K562 (cell line): ENCODE measurements around the gene PCSK5. TPM values are rescaled to one million over a fixed set of nuclear protein-coding genes. Genes with fewer than 3 reads are reported as not detected.

ENCODE experiments used
- ATAC-seq: fragments of 200-7000 bp; cut with Tn5 transposase; 3 replicates; pipeline ENCODE4 v1.9.1; 2020; ENCODE audit warnings: moderate library complexity
- BruUV-seq: library from RNA; stranded (reverse); fragments of 400-500 nt; replicated peaks from 2 replicates; lab custom pipeline; 2021; lab: Mats Ljungman, UMichigan
- CTCF ChIA-PET: fragments of 300-600 bp; formaldehyde crosslinking; extraction: SDS; loops from one replicate; lab custom pipeline; 2021; ENCODE audit warnings: low intra/inter-chr PET ratio; lab: Yijun Ruan, JAX
- POLR2A ChIA-PET: fragments of 300-600, 350-650 bp; sonication (Branson Sonifier 250); formaldehyde crosslinking; extraction: SDS; loops from one replicate; lab custom pipeline; 2021; ENCODE audit warnings: antibody characterized with exemption, inconsistent platforms; lab: Yijun Ruan, JAX
- DNase-seq, 4 experiments: peaks; one replicate each; pipeline versions ENCODE4 v3.0.0 to v3.0.0-alpha.2; 2011 to 2018; ENCODE audit warnings: low spot score in 3 of 4, mixed read lengths in 3 of 4; ENCODE audit errors: extremely low read depth in 1 of 4
- FAIRE-seq: peaks from 2 replicates; lab custom pipeline; 2011; peaks lifted over from hg19 to GRCh38; lab: Jason Lieb, UNC
- H2AFZ ChIP-seq: 2 replicates; pipeline ENCODE4 v1.6.0; 2011; ENCODE audit warnings: low read depth, low read length, control low read depth, inconsistent platforms
- H3K27ac ChIP-seq: fragments of 200-600 bp; 3 replicates; pipeline ENCODE4 v1.8.0; 2011; ENCODE audit warnings: low read depth, mild to moderate bottlenecking, control low read depth, inconsistent platforms, low read length, moderate library complexity, mixed read lengths; ENCODE audit errors: extremely low read depth
- H3K27me3 ChIP-seq, 2 experiments: fragments of 300-600 bp in 1 of 2; 2 replicates in 1 of 2; 3 replicates in 1 of 2; pipeline versions ENCODE4 v1.6.0 to v1.8.0; 2011; ENCODE audit warnings: inconsistent platforms in 2 of 2, low read length in 2 of 2, mild to moderate bottlenecking in 1 of 2, mixed read lengths in 1 of 2, moderate library complexity in 1 of 2; ENCODE audit not compliant: control insufficient read depth in 2 of 2, insufficient read depth in 2 of 2
- H3K36me3 ChIP-seq: fragments of 300-600 bp; 3 replicates; pipeline ENCODE4 v1.8.0; 2011; ENCODE audit warnings: mild to moderate bottlenecking, low read length, inconsistent platforms; ENCODE audit not compliant: control insufficient read depth, insufficient read depth
- H3K4me1 ChIP-seq, 2 experiments: fragments of 200-600 bp in 1 of 2; replicated peaks in 1 of 2; 2 replicates in 1 of 2; 3 replicates in 1 of 2; pipeline versions ENCODE4 v1.5.1 to v1.8.0; 2011; ENCODE audit warnings: inconsistent platforms in 2 of 2, low read length in 2 of 2, mild to moderate bottlenecking in 1 of 2, mixed read lengths in 1 of 2, moderate library complexity in 1 of 2; ENCODE audit not compliant: control insufficient read depth in 2 of 2, insufficient read depth in 2 of 2
- H3K4me2 ChIP-seq: 2 replicates; pipeline ENCODE4 v1.6.1; 2011; ENCODE audit warnings: low read length, control low read depth, inconsistent platforms, mixed read lengths; ENCODE audit not compliant: insufficient read depth
- H3K4me3 ChIP-seq: fragments of 200-600 bp; sonication (generic), shearing (Covaris generic); 2 replicates; pipeline ENCODE4 v1.5.1; 2016; ENCODE audit warnings: control low read depth, inconsistent platforms
- H3K79me2 ChIP-seq: fragments of 200-600 bp; 3 replicates; pipeline ENCODE4 v1.8.0; 2011; ENCODE audit warnings: low read length, inconsistent platforms; ENCODE audit not compliant: control insufficient read depth, insufficient read depth
- H3K9ac ChIP-seq, 2 experiments: 2 replicates each; pipeline versions ENCODE4 v1.6.0 to v1.6.1; 2011; ENCODE audit warnings: low read depth in 2 of 2, low read length in 2 of 2, control low read depth in 1 of 2, inconsistent platforms in 1 of 2, mild to moderate bottlenecking in 1 of 2, mixed read lengths in 1 of 2; ENCODE audit not compliant: insufficient read depth in 1 of 2
- H3K9me1 ChIP-seq: one replicate; pipeline ENCODE4 v1.6.0; 2011; ENCODE audit warnings: inconsistent platforms, mild to moderate bottlenecking, low read length, moderate library complexity; ENCODE audit not compliant: control insufficient read depth, insufficient read depth
- H3K9me3 ChIP-seq: replicated peaks from 2 replicates; pipeline ENCODE4 v1.5.1; 2011; ENCODE audit warnings: low read depth, low read length, inconsistent platforms; ENCODE audit not compliant: control insufficient read depth, insufficient read depth
- H4K20me1 ChIP-seq: replicated peaks from 2 replicates; pipeline ENCODE4 v1.6.1; 2011; ENCODE audit warnings: low read length, inconsistent platforms, mixed read lengths; ENCODE audit not compliant: control insufficient read depth, insufficient read depth
- ETV1 ChIP-seq: fragments of 450-650 bp; conservative IDR thresholded peaks from 2 replicates; pipeline ENCODE4 v1.6.1; 2016; ENCODE audit warnings: missing genetic modification characterization, control low read depth, low read depth, missing compliant biosample characterization
- HNRNPUL1 ChIP-seq: fragments of 200-400 bp; formaldehyde crosslinking; IDR thresholded peaks from 2 replicates; pipeline ENCODE4 v1.6.1; 2017; ENCODE audit warnings: low read length
- RBM39 ChIP-seq: fragments of 200-400 bp; formaldehyde crosslinking; optimal IDR thresholded peaks from 2 replicates; pipeline ENCODE3; 2018; ENCODE audit warnings: low read depth, low read length
- SNRNP70 ChIP-seq: fragments of 200-400 bp; formaldehyde crosslinking; optimal IDR thresholded peaks from 2 replicates; pipeline ENCODE3; 2017; ENCODE audit warnings: low read depth, low read length
- SRF ChIP-seq, 2 experiments: fragments of 250-450, 450-650 bp in 1 of 2; sonication (Bioruptor Pico) in 1 of 2; sonication (generic) in 1 of 2; formaldehyde crosslinking; IDR thresholded peaks; 2 replicates each; pipeline versions ENCODE4 v1.5.0 to v1.5.1; 2020 to 2022; ENCODE audit warnings: mild to moderate bottlenecking in 1 of 2, missing genetic modification reagents in 1 of 2
- WGBS: fragments of 100-300 bp; shearing (Covaris generic); methylation state at CpG from one replicate; pipeline ENCODE4 v1.1.6; 2016; ENCODE audit warnings: low coverage, mixed read lengths; ENCODE audit not compliant: insufficient coverage; ENCODE audit errors: missing lambda C conversion rate; 5-methylcytosine and 5-hydroxymethylcytosine counted together
- in situ Hi-C: fragments of 300-500 bp; cut with MboI; formaldehyde crosslinking; loops from 4 replicates; pipeline ENCODE4 v1.15.0; 2018; ENCODE audit warnings: inconsistent platforms, mixed read lengths
- intact Hi-C: fragments of 100-400 bp; cut with micrococcal nuclease; formaldehyde crosslinking; loops from 2 replicates; pipeline ENCODE4 v1.14.2; 2022
- polyA plus RNA-seq, 8 experiments: library from polyadenylated mRNA; depleted of rRNA in 4 of 8; stranded (reverse) in 5 of 8; unstranded in 3 of 8; fragments of >200 nt; fragmentation: Nextera tagmentation in 2 of 8; fragmentation: Illumina TruSeq in 1 of 8; extraction: Ambion mirVana in 2 of 8; extraction: Trizol in 1 of 8; gene quantifications; 2 replicates each; pipeline versions ENCODE4 v1.2.1 to v1.2.3, GENCODE V29; 2011 to 2014; ENCODE audit warnings: inconsistent platforms in 1 of 8, missing spikeins in 1 of 8
- total RNA-seq, 7 experiments: library from RNA; depleted of rRNA in 6 of 7; stranded (reverse); fragments of >200 nt in 6 of 7; fragmentation: Illumina TruSeq in 2 of 7; extraction: Trizol in 2 of 7; gene quantifications; 2 replicates each; pipeline versions ENCODE4 v1.2.1 to v1.2.3, GENCODE V29; 2011 to 2021; ENCODE audit warnings: low replicate concordance in 1 of 7
- TF ChIP-seq, protein P1 (sequence below): sonication (generic); formaldehyde crosslinking; IDR thresholded peaks from 2 replicates; pipeline ENCODE4 v1.8.0; 2022; ENCODE audit warnings: mild to moderate bottlenecking, missing genetic modification reagents
- TF ChIP-seq, protein P2 (sequence below): sonication (generic); formaldehyde crosslinking; IDR thresholded peaks from 2 replicates; pipeline ENCODE4 v1.8.1; 2022; ENCODE audit warnings: missing genetic modification reagents
- TF ChIP-seq, protein P3 (sequence below): fragments of 250-450 bp; sonication (Bioruptor Pico); IDR thresholded peaks from 2 replicates; pipeline ENCODE4 v1.5.0; 2020; ENCODE audit warnings: mild to moderate bottlenecking

PCSK5 gene
- total and polyA plus RNA-seq, 9 of the 15 experiments (the other 6 are each of a cell fraction or from before 2014, with no cell fraction given), result not detected

DNA sequence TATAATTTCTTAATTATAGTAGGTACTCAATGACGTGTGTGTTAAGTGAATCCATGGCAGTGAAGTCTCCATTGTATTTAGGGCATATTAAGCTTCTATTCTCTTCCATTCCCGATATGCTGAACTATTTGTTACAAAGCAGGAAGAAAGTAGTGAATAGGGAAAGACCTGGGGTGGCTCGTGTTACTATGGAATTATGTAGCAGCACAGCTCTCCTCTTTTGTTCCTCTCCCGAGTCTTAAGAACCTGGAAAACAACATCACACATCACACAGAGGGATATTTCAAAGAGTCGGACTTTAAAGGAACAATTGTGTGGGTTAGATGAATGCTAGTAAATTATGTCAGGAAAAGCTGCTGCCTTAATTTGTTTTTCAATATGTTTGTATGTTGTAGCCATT is 131.8 kb downstream of the PCSK5 start:
- ChIA-PET POLR2A (no interaction called here), CTCF (no interaction called here)
- ATAC-seq (no peak), FAIRE-seq (no peak), DNase-seq (no peak)
- H3K4me2 ChIP-seq, result no peak overlapping the region
- H3K27me3 ChIP-seq, result no peaks in the 10 kb centered on the region
- intact Hi-C loops (no loop called here), in situ Hi-C loops (no loop called here)
- H2AFZ ChIP-seq, result no peak overlapping the region
- no peaks in the 10 kb centered on the region for H3K9me1 ChIP-seq
- no peaks in the 10 kb centered on the region for H3K79me2 ChIP-seq
- H3K4me3 ChIP-seq, result no peak overlapping the region
- H3K9me3 ChIP-seq, result no peaks in the 10 kb centered on the region
- no peaks in the 10 kb centered on the region for H3K36me3 ChIP-seq
- H3K27ac ChIP-seq, result no peak overlapping the region
- H3K4me1 ChIP-seq, result no peaks in the 10 kb centered on the region
- H4K20me1 ChIP-seq, result no peaks in the 10 kb centered on the region
- 2% methylated on average over 4 of the region's 5 CpGs for WGBS
- BruUV-seq, result no TSS peak
- no peak for TF ChIP-seq RBM39
- no peak for TF ChIP-seq HNRNPUL1
- TF ChIP-seq, protein P1, sequence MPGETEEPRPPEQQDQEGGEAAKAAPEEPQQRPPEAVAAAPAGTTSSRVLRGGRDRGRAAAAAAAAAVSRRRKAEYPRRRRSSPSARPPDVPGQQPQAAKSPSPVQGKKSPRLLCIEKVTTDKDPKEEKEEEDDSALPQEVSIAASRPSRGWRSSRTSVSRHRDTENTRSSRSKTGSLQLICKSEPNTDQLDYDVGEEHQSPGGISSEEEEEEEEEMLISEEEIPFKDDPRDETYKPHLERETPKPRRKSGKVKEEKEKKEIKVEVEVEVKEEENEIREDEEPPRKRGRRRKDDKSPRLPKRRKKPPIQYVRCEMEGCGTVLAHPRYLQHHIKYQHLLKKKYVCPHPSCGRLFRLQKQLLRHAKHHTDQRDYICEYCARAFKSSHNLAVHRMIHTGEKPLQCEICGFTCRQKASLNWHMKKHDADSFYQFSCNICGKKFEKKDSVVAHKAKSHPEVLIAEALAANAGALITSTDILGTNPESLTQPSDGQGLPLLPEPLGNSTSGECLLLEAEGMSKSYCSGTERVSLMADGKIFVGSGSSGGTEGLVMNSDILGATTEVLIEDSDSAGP (CRISPR knock-in tag), result no peak
- TF ChIP-seq, all 486 proteins: peak for 0
- no peak overlapping the region for H3K9ac ChIP-seq

DNA sequence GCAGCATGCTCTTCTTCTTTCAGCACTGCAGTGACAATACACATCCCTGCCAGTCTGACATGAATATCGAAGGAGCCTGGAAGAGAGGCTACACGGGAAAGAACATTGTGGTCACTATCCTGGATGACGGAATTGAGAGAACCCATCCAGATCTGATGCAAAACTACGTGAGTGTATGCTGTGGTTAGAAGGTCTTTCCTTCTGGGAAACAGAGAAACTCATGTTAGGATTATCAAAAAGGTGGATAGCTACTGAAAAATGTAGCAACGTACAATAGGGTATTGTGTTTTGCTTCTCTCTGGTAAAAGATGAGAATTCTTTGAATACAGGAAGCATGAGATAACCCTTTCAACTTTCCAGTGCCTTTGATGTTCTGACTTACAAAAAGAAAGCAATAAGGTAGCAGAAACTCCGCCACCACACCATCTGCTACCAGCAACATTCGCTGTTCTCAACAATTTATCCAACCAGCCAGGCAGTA is 133.3 kb downstream of the PCSK5 start:
- no peak overlapping the region for H2AFZ ChIP-seq
- no peak for FAIRE-seq
- in situ Hi-C loops (no loop called here), intact Hi-C loops (no loop called here)
- no peaks in the 10 kb centered on the region for H3K36me3 ChIP-seq
- CTCF ChIA-PET, result no interaction called here
- H3K4me1 ChIP-seq, result no peaks in the 10 kb centered on the region
- no peak for DNase-seq
- no peak overlapping the region for H3K27ac ChIP-seq
- H3K4me3 ChIP-seq, result no peak overlapping the region
- BruUV-seq, result no TSS peak
- WGBS, result 0% methylated on average over 7 of the region's 7 CpGs
- H3K4me2 ChIP-seq, result no peak overlapping the region
- no peaks in the 10 kb centered on the region for H3K27me3 ChIP-seq
- no peak overlapping the region for H3K9ac ChIP-seq
- no peaks in the 10 kb centered on the region for H3K9me3 ChIP-seq
- no peaks in the 10 kb centered on the region for H3K79me2 ChIP-seq
- ATAC-seq, result no peak
- H4K20me1 ChIP-seq, result no peaks in the 10 kb centered on the region
- no peaks in the 10 kb centered on the region for H3K9me1 ChIP-seq
- POLR2A ChIA-PET, result no interaction called here
- TF ChIP-seq, protein P2, sequence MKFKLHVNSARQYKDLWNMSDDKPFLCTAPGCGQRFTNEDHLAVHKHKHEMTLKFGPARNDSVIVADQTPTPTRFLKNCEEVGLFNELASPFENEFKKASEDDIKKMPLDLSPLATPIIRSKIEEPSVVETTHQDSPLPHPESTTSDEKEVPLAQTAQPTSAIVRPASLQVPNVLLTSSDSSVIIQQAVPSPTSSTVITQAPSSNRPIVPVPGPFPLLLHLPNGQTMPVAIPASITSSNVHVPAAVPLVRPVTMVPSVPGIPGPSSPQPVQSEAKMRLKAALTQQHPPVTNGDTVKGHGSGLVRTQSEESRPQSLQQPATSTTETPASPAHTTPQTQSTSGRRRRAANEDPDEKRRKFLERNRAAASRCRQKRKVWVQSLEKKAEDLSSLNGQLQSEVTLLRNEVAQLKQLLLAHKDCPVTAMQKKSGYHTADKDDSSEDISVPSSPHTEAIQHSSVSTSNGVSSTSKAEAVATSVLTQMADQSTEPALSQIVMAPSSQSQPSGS (CRISPR knock-in tag), result no peak
- no peak for TF ChIP-seq ETV1
- no peak for TF ChIP-seq SRF (CRISPR knock-in tag; IDR thresholded peaks at IDR 0.05)
- TF ChIP-seq, protein P3, sequence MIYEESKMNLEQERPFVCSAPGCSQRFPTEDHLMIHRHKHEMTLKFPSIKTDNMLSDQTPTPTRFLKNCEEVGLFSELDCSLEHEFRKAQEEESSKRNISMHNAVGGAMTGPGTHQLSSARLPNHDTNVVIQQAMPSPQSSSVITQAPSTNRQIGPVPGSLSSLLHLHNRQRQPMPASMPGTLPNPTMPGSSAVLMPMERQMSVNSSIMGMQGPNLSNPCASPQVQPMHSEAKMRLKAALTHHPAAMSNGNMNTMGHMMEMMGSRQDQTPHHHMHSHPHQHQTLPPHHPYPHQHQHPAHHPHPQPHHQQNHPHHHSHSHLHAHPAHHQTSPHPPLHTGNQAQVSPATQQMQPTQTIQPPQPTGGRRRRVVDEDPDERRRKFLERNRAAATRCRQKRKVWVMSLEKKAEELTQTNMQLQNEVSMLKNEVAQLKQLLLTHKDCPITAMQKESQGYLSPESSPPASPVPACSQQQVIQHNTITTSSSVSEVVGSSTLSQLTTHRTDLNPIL (CRISPR knock-in tag), result no peak
- TF ChIP-seq SNRNP70, result no peak
